GM04504 (cell line): Measurements from ENCODE around the gene ABCB11.

Source experiments
- DNase-seq: peaks from one replicate; pipeline ENCODE4 v3.0.0-alpha.2; 2012; ENCODE audit warnings: low read depth

Gene ABCB11

GRCh38 chr2:168929031-168929430 lies 102.1 kb downstream of the ABCB11 start:
- DNase-seq, result no peak

- no peak for DNase-seq
These were observed 102.9 kb downstream of the ABCB11 start for GRCh38 chr2:168928113-168928831.

DNA sequence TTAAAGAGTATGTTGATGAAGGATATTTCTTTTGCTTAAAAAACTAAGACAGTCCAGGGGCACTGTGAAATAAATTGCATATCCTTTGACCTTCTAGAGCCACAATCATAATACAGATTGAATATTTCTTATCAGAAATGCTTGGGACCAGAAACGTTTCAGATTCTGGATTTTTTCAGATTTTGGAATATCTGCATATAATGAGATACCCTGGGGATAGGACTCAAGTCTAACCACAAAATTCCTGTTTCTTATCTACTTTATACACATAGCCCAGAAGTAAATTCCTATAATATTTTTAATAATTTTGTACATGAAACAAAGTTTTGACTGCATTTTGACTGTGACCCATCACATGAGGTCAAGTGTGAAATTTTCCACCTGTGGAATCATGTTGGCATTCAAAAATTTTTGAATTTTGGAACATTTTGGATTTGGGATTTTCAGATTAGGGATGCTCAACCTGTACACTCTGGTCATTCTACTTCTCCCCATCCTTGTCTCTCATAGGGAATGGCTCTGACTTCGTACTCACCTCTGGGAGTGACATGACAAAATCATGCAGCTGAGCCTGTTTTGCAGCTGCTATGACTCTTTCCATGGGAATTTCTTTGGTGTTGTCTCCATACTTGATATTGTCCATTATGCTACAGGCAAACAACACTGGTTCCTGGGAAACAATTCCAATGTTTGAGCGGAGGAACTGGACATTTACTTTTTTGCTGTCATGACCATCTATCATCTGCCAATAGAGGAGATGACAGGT lies 104.3 kb downstream of the ABCB11 start:
- DNase-seq, result no peak

DNA sequence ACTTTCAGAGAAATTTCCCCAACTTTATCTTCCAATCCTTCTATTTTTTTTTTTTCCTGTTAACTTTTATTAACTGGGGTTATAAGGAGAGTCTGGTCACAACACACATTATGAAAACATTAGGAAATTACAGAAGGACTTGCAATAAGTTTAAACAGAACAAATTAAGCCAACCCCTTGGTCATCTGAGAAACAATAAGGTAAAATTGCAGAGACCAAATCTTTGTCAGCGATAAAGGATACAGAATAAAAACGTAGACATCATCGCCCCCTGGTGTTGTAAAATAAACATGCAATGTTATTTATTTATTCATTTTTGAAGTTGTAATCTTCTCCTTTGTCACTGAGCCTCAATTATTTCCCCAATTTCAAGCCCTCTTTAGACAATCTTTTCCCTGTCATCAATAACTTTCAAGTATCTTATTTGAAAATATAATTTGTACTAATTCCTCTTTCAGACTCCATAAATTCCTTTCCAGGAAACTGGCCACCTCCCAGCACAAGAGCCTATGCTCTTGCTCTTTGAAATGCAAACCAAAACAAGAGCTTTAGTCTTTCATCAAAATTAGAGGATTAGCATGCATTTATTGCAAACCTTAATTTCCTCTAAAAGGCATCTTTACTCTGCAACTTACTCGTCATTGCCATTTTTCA lies 110.5 kb downstream of the ABCB11 start:
- DNase-seq, result peak; percentile 5

- no peak for DNase-seq
These were observed 114.8 kb downstream of the ABCB11 start for GRCh38 chr2:168916331-168916675.

- DNase-seq, result no peak
These were observed 115.4 kb downstream of the ABCB11 start for GRCh38 chr2:168915441-168916330.

DNA sequence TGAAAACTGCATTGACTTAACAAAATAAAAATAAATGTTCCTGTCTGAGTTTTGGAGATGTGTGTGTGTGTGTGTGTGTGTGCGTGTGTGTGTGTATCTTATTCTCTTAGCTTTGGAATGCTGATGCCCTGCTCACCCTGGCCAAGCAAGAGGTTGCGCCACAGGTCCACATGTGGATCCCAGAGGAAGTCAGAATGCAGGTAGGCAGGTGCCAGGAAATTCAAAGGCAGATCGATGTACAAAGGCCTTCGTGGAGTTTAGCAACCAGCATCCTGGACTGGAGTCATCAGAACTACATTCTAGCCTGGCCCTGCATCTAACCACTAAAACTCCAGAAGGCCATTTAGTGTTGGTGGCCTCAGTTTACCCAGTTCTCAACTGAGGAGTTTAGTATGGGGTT lies 117.6 kb downstream of the ABCB11 start:
- DNase-seq, result no peak

DNA sequence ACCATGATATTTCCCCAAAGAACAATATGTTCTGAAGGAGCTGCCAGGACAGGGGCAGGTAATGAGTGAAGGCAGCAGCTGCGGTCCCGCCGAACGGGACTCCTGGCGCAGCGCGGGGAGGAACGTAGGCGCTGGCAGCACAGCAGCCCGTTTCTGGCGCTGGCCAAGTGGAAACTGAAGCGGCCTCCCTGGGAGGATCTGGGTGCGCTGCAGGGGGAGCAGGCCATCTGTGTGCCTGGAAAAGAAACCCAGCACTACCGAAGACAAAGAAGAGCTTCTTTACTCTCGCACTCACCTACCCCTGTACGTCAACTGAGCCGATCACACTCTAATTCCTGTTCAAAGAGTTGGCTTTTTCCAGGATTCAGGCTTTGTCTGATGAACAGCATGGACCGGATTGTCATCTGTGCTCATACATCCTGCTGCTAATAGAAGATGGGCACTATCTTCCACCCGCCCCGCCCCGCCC lies 118.2 kb downstream of the ABCB11 start:
- no peak for DNase-seq

DNA sequence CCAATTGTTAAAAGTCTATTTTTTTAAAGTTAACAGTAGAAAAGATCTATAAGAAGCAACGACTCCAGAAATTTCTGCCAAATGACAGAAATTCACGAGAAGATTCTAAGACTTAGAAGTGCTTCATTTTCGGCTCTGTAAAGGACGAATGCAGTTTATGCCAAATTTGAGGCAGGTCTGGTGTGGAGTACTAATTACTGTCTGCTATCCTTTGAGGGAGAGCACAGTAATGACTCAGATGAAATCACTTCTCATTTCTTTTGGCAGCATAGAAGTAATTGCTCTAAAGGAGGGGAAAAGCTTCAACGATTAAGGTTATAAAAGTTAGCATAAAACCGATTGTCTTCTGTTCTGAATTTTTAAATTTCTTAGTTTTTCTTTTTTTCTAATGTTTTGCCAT lies 118.7 kb downstream of the ABCB11 start:
- DNase-seq, result no peak

DNA sequence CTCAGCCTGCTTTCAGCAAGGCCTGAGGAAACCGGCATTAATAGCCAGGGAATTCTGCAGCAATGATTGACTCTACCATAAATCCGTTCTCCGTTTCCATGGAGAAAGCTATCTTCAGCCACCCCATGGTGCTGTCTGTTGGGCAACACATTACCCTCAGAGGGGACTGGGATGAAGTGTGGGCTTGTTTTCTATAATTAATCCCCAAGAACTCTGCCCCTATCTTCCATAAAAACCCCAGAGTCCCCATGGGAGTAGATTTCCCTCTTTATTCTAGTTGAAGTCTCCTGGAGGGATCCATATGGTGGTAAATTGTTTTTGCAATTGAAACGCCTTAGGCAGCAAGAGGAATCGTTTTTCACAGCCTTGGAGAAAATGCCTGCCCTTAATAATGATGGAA lies 120.8 kb downstream of the ABCB11 start:
- no peak for DNase-seq

DNA sequence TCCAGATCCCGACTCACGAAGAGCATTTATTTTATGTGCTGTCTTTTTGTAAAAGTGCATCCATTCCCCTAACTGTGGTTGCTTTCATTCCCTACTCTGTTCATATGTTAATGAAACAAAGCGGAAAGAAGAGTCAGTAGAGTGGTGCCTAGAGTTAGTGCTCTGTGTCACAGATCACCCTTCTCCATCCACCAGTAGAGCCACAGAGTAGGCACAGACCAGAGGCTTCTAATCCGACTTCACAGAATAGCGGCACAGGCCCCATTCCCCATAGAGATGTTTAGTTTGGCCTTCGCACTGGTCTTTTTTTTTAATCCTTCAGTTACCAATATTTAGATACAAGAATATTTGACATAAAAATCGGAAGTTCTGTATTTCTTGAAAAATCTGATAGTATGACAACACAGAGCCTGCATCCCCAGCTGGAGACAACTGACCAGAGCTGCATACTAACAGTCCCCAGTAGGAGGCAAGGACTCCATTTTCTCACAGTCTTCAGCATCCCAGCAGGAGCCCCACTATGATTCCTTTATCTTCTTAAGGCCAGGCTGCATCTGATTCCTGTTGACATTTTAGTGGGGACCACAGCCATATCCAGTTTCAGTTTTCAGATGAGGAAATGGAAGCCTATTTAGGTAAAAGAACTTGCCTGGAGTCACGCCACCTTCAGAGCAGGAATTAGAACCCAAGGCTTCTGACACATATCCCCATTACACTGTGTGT lies 123.0 kb downstream of the ABCB11 start:
- DNase-seq, result no peak

- no peak for DNase-seq
These were observed 126.8 kb downstream of the ABCB11 start for GRCh38 chr2:168904358-168904757.

GRCh38 chr2:168903888-168904287 lies 127.2 kb downstream of the ABCB11 start:
- no peak for DNase-seq

- DNase-seq, result no peak
These were observed 130.1 kb downstream of the ABCB11 start, which contains the start of gene G6PC2 for GRCh38 chr2:168901003-168901402. TSS of gene G6PC2 (plus strand) at chr2:168901291. CDS start at chr2:168901332, 41 bp downstream.

DNA sequence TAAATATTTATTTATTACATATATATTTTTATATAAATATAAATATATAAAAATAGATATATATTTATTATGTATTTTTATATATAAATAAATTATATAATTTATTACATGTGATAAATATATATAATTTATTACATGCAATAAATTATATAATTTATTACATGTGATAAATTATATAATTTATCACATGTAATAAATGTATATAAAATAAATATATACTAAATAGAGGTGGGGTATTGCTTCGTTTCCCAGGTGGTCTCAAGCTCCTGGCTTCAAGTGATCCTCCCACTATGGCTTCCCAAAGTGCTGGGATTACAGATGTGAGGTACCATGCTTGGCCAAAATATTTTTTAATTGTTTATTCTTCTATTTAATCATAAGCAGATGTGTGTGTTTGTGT lies 133.7 kb downstream of the ABCB11 start:
- no peak for DNase-seq

- no peak for DNase-seq
These were observed 134.3 kb downstream of the ABCB11 start for GRCh38 chr2:168896783-168897182.

DNA sequence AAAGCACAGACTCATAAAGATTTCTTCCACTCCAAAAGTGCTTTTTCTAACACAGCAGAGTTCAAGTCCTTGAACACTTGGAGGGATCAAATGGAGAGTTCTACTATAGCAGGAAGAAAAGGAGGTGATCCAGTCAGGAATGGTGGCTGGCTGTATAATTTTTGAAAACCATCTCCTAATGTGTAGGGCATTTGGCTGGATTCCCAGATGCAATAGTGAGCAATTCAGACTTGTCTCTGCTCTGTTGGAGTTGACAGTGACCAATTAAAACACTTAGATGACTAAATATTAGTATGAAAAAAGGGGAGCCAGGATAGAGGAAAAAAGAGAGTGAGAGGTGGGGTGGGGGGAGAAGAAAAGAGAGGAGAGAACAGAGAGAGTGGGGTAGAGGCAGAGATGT lies 135.4 kb downstream of the ABCB11 start:
- peak; percentile 7 for DNase-seq

GRCh38 chr2:168894720-168895119 lies 136.4 kb downstream of the ABCB11 start:
- no peak for DNase-seq

DNA sequence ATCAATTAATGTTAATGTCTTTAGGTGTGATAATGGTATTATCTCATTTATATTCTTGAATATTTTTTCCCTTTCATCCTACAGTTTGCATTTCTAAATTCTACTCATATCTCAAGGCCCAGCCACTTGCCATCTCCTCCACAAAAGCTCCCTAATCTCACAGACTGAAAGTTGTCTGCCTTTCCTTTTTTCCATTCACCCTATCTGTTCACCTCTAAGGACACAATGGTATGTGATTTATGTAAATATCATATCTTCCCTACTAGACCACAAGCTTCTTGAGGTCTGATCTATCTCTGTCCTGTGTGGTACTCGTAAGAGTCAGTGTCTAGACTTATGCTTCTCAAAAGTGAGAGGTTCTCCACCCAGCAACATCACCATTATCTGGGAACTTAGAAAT lies 137.0 kb downstream of the ABCB11 start:
- DNase-seq, result no peak

GRCh38 chr2:168892327-168892726 lies 138.8 kb downstream of the ABCB11 start:
- DNase-seq, result no peak
